ENCODE data around the gene PRR33.

Gene PRR33

GRCh38 chr11:1935156-1936071, 43.7 kb upstream of the PRR33 start:
- Histone ChIP-seq H2BK5ac (ENCODE audit: low read depth, low read length, poor library complexity, severe bottlenecking) (no peak overlapping the region), H4K8ac (ENCODE audit: low read length) (no peak overlapping the region), H3K23ac (ENCODE audit: low read length in 2 of 2) (no peak overlapping the region), H3K14ac (ENCODE audit: low read length in 2 of 2) (no peak overlapping the region), H3K27me3 (ENCODE audit: control insufficient read depth in 1 of 2, insufficient read depth in 1 of 2, low read length in 2 of 2) (peaks cover 5 to 21% of the 10 kb centered on the region in 2 experiments), H3K18ac (ENCODE audit: low read depth in 1 of 2, low read length in 2 of 2) (no peak overlapping the region), H3K4ac (ENCODE audit: low read depth in 1 of 2, low read length in 2 of 2) (no peak overlapping the region), H3K36me3 (ENCODE audit: control insufficient read depth in 1 of 2, insufficient read depth in 2 of 2, low read depth in 1 of 2, low read length in 2 of 2) (no peaks in the 10 kb centered on the region), H3K79me1 (replicated peaks; ENCODE audit: low read length, poor library complexity, severe bottlenecking) (no peaks in the 10 kb centered on the region), H3K4me3 (ENCODE audit: insufficient read depth in 1 of 2, low read depth in 1 of 2, low read length in 2 of 2) (no peak overlapping the region), H3K9me3 (ENCODE audit: control insufficient read depth, low read length) (no peaks in the 10 kb centered on the region), H2BK15ac (ENCODE audit: low read depth, poor library complexity, severe bottlenecking) (no peak overlapping the region), H3K27ac (ENCODE audit: low read length, poor library complexity, severe bottlenecking) (no peak overlapping the region), H3K9ac (ENCODE audit: low read length) (no peak overlapping the region), H3K4me1 (ENCODE audit: control insufficient read depth, insufficient read depth, low read depth, low read length) (no peaks in the 10 kb centered on the region), H3K4me2 (ENCODE audit: low read length, poor library complexity, severe bottlenecking) (no peak overlapping the region), H2BK12ac (ENCODE audit: low read length in 2 of 2) (no peak overlapping the region), H2AK5ac (ENCODE audit: low read length, severe bottlenecking) (no peak overlapping the region), H2AFZ (ENCODE audit: low read depth, low read length) (no peak overlapping the region), H2BK120ac (ENCODE audit: low read depth, low read length) (no peak overlapping the region), H4K91ac (ENCODE audit: low read length) (no peak overlapping the region)
- no peak for DNase-seq
- 86% methylated on average over 33 of the region's 33 CpGs for WGBS

DNA sequence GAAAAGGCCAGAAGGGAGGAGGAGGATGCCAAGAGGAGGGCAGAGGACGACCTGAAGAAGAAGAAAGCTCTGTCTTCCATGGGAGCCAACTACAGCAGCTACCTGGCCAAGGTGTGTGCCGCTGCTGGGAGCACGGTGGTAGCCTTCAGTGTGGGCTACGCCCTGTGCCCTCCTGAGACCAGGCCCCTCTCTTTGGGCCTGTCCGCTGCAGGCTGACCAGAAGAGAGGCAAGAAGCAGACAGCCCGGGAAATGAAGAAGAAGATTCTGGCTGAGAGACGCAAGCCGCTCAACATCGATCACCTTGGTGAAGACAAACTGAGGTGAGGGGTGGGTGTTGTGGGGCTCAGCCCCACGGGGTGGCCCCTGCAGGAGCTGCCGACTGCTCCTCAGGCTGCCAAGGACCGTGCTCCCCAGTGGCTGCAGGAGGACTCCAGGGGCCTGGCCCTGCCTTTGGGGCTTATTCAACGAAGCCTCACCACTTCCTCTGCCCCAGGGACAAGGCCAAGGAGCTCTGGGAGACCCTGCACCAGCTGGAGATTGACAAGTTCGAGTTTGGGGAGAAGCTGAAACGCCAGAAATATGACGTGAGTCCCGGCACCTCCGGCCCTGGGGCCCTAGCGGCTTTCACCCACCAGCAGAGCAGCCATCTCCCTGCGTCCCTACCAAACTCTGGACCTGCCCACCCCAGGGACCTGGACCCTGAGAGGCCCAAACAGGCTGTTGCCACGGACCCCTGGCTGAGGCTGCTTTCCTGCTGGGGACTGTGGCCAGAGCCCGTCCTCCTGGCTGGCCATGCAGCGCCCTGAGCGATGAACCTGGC, 42.9 kb upstream of the PRR33 start:
- Histone ChIP-seq H3K36me3 (ENCODE audit: control insufficient read depth in 1 of 2, insufficient read depth in 2 of 2, low read depth in 1 of 2, low read length in 2 of 2) (no peaks in the 10 kb centered on the region), H2BK120ac (ENCODE audit: low read depth, low read length) (no peak overlapping the region), H2AK5ac (ENCODE audit: low read length, severe bottlenecking) (no peak overlapping the region), H2BK15ac (ENCODE audit: low read depth, poor library complexity, severe bottlenecking) (no peak overlapping the region), H2BK12ac (ENCODE audit: low read length in 2 of 2) (no peak overlapping the region), H3K9me3 (ENCODE audit: control insufficient read depth, low read length) (no peaks in the 10 kb centered on the region), H3K14ac (ENCODE audit: low read length in 2 of 2) (no peak overlapping the region), H3K4ac (ENCODE audit: low read depth in 1 of 2, low read length in 2 of 2) (no peak overlapping the region), H3K79me1 (replicated peaks; ENCODE audit: low read length, poor library complexity, severe bottlenecking) (no peaks in the 10 kb centered on the region), H3K18ac (ENCODE audit: low read depth in 1 of 2, low read length in 2 of 2) (no peak overlapping the region), H4K8ac (ENCODE audit: low read length) (no peak overlapping the region), H3K9ac (ENCODE audit: low read length) (no peak overlapping the region), H3K4me2 (ENCODE audit: low read length, poor library complexity, severe bottlenecking) (no peak overlapping the region), H3K4me1 (ENCODE audit: control insufficient read depth, insufficient read depth, low read depth, low read length) (no peaks in the 10 kb centered on the region), H3K23ac (ENCODE audit: low read length in 2 of 2) (no peak overlapping the region), H3K27ac (ENCODE audit: low read length, poor library complexity, severe bottlenecking) (no peak overlapping the region), H4K91ac (ENCODE audit: low read length) (no peak overlapping the region), H2BK5ac (ENCODE audit: low read depth, low read length, poor library complexity, severe bottlenecking) (no peak overlapping the region), H3K27me3 (ENCODE audit: control insufficient read depth in 1 of 2, insufficient read depth in 1 of 2, low read length in 2 of 2) (peaks cover 5 to 28% of the 10 kb centered on the region in 2 experiments), H3K4me3 (ENCODE audit: insufficient read depth in 1 of 2, low read depth in 1 of 2, low read length in 2 of 2) (no peak overlapping the region), H2AFZ (ENCODE audit: low read depth, low read length) (no peak overlapping the region)
- DNase-seq, result no peak
- 79% methylated on average over 24 of the region's 24 CpGs for WGBS

DNA sequence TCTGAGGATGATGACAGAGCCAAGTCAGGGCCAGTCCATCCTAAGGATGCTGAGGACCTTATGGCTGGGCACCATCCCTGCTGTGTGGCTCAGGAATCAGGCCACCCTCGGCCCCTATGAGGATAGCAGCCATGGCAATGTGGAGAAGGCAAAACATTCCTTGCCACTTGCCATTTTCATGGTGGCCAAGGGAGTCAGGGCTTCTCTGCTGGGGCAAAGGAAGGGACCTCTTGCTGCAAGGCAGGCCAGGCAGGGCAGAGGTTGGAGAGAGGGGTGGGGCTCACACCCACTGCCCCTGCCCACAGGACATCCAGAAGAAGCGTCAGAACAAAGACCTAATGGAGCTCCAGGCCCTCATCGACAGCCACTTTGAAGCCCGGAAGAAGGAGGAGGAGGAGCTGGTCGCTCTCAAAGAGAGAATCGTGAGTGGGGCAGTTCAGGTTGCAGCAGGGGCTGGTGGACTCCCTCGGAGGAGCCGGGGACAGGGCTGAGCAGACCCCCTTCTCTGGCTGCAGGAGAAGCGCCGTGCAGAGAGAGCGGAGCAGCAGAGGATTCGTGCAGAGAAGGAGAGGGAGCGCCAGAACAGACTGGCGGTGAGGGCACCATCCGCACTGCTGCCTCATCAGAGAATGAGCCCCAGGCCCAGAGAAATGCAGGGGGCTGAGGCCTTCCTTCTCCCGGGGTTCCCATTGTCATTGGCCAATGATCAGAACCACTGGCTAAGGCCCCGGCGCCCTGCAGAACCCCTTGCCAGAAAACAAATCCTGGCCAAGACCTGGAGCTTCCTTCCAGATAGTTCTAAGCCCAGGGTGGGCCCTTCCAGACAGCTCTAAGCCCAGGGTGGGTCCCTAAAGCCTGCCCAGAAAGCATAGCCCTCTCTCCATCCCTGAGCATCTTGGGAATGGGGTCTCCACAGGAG, 42.0 kb upstream of the PRR33 start:
- Histone ChIP-seq H2BK5ac (ENCODE audit: low read depth, low read length, poor library complexity, severe bottlenecking) (no peak overlapping the region), H3K4me1 (ENCODE audit: control insufficient read depth, insufficient read depth, low read depth, low read length) (peaks cover under 1% of the 10 kb centered on the region), H3K4me2 (ENCODE audit: low read length, poor library complexity, severe bottlenecking) (no peak overlapping the region), H2AK5ac (ENCODE audit: low read length, severe bottlenecking) (no peak overlapping the region), H3K27ac (ENCODE audit: low read length, poor library complexity, severe bottlenecking) (no peak overlapping the region), H3K18ac (ENCODE audit: low read depth in 1 of 2, low read length in 2 of 2) (no peak overlapping the region), H3K9me3 (ENCODE audit: control insufficient read depth, low read length) (no peaks in the 10 kb centered on the region), H2BK120ac (ENCODE audit: low read depth, low read length) (no peak overlapping the region), H4K91ac (ENCODE audit: low read length) (no peak overlapping the region), H3K14ac (ENCODE audit: low read length in 2 of 2) (no peak overlapping the region), H2BK12ac (ENCODE audit: low read length in 2 of 2) (no peak overlapping the region), H2AFZ (ENCODE audit: low read depth, low read length) (no peak overlapping the region), H3K9ac (ENCODE audit: low read length) (no peak overlapping the region), H4K8ac (ENCODE audit: low read length) (no peak overlapping the region), H3K79me1 (replicated peaks; ENCODE audit: low read length, poor library complexity, severe bottlenecking) (no peaks in the 10 kb centered on the region), H3K4ac (ENCODE audit: low read depth in 1 of 2, low read length in 2 of 2) (no peak overlapping the region), H3K4me3 (ENCODE audit: insufficient read depth in 1 of 2, low read depth in 1 of 2, low read length in 2 of 2) (no peak overlapping the region), H2BK15ac (ENCODE audit: low read depth, poor library complexity, severe bottlenecking) (no peak overlapping the region), H3K23ac (ENCODE audit: low read length in 2 of 2) (no peak overlapping the region), H3K36me3 (ENCODE audit: control insufficient read depth in 1 of 2, insufficient read depth in 2 of 2, low read depth in 1 of 2, low read length in 2 of 2) (no peaks in the 10 kb centered on the region), H3K27me3 (ENCODE audit: control insufficient read depth in 1 of 2, insufficient read depth in 1 of 2, low read length in 2 of 2) (peaks cover 1 to 28% of the 10 kb centered on the region in 2 experiments)
- DNase-seq, result no peak
- WGBS, result 84% methylated on average over 18 of the region's 18 CpGs

All from mesenchymal stem cell (in vitro differentiated cells and primary cell).